ENCODE measurements around the gene RERE. TPM values are rescaled to one million over a fixed set of nuclear protein-coding genes. Genes with fewer than 3 reads are reported as not detected.

The RERE gene
- total RNA-seq, 1 donor: 55.0 TPM

GRCh38 chr1:8397511-8397910, 419.9 kb downstream of the RERE start:
- Histone ChIP-seq H3K9me3 (ENCODE audit: low read depth, low read length) (no peaks in the 10 kb centered on the region), H3K4me2 (ENCODE audit: insufficient read depth, low read length) (peak overlapping the region; percentile 73), H3K36me3 (ENCODE audit: insufficient read depth, low read length) (peaks cover 27% of the 10 kb centered on the region), H3K4me3 (ENCODE audit: insufficient read depth, low read length) (peak overlapping the region; percentile 30), H3K79me2 (ENCODE audit: insufficient read depth, low read length) (peaks cover 62% of the 10 kb centered on the region), H3K27me3 (ENCODE audit: insufficient read depth, low read length) (no peaks in the 10 kb centered on the region), H3K4me1 (ENCODE audit: insufficient read depth, low read length) (peaks cover 55% of the 10 kb centered on the region), H3K27ac (ENCODE audit: low read depth, low read length) (peak overlapping the region; percentile 98), H2AFZ (ENCODE audit: low read length) (no peak overlapping the region), H4K20me1 (ENCODE audit: insufficient read depth, low read length) (no peaks in the 10 kb centered on the region)
- DNase-seq (ENCODE audit: insufficient read length, low spot score, missing footprints): no peak
- no peak for TF ChIP-seq CTCF (IDR thresholded peaks at IDR 0.05; ENCODE audit: extremely low read depth, low read depth, low read length)

- H3K4me3 ChIP-seq (ENCODE audit: insufficient read depth, low read length): peak overlapping the region; percentile 30
Measured at GRCh38 chr1:8396786-8397406, 420.5 kb downstream of the RERE start.

GRCh38 chr1:8396083-8396785, 421.2 kb downstream of the RERE start:
- H3K9me3 ChIP-seq (ENCODE audit: low read depth, low read length): no peaks in the 10 kb centered on the region
- H3K4me2 ChIP-seq (ENCODE audit: insufficient read depth, low read length): peak overlapping the region; percentile 73
- no peaks in the 10 kb centered on the region for H3K27me3 ChIP-seq (ENCODE audit: insufficient read depth, low read length)
- H3K36me3 ChIP-seq (ENCODE audit: insufficient read depth, low read length): peaks cover 20% of the 10 kb centered on the region
- no peak overlapping the region for H3K4me3 ChIP-seq (ENCODE audit: insufficient read depth, low read length)
- no peaks in the 10 kb centered on the region for H4K20me1 ChIP-seq (ENCODE audit: insufficient read depth, low read length)
- peak overlapping the region; percentile 98 for H3K27ac ChIP-seq (ENCODE audit: low read depth, low read length)
- DNase-seq (ENCODE audit: insufficient read length, low spot score, missing footprints): no peak
- H3K79me2 ChIP-seq (ENCODE audit: insufficient read depth, low read length): peaks cover 63% of the 10 kb centered on the region
- peaks cover 55% of the 10 kb centered on the region for H3K4me1 ChIP-seq (ENCODE audit: insufficient read depth, low read length)
- no peak overlapping the region for H2AFZ ChIP-seq (ENCODE audit: low read length)
- TF ChIP-seq CTCF (IDR thresholded peaks at IDR 0.05; ENCODE audit: extremely low read depth, low read depth, low read length): no peak

More at GRCh38 chr1:8396786-8397406, 420.5 kb downstream of the RERE start:
- no peaks in the 10 kb centered on the region for H3K9me3 ChIP-seq (ENCODE audit: low read depth, low read length)
- peak overlapping the region; percentile 73 for H3K4me2 ChIP-seq (ENCODE audit: insufficient read depth, low read length)
- no peaks in the 10 kb centered on the region for H4K20me1 ChIP-seq (ENCODE audit: insufficient read depth, low read length)
- H3K4me1 ChIP-seq (ENCODE audit: insufficient read depth, low read length): peaks cover 55% of the 10 kb centered on the region
- peak overlapping the region; percentile 98 for H3K27ac ChIP-seq (ENCODE audit: low read depth, low read length)
- H3K36me3 ChIP-seq (ENCODE audit: insufficient read depth, low read length): peaks cover 23% of the 10 kb centered on the region
- H2AFZ ChIP-seq (ENCODE audit: low read length): no peak overlapping the region
- TF ChIP-seq CTCF (IDR thresholded peaks at IDR 0.05; ENCODE audit: extremely low read depth, low read depth, low read length): no peak
- DNase-seq (ENCODE audit: insufficient read length, low spot score, missing footprints): peak; percentile 83
- peaks cover 62% of the 10 kb centered on the region for H3K79me2 ChIP-seq (ENCODE audit: insufficient read depth, low read length)
- no peaks in the 10 kb centered on the region for H3K27me3 ChIP-seq (ENCODE audit: insufficient read depth, low read length)

- Histone ChIP-seq H3K36me3 (ENCODE audit: insufficient read depth, low read length) (peaks cover 17% of the 10 kb centered on the region), H3K9me3 (ENCODE audit: low read depth, low read length) (no peaks in the 10 kb centered on the region), H3K27ac (ENCODE audit: low read depth, low read length) (peak overlapping the region; percentile 98), H3K4me1 (ENCODE audit: insufficient read depth, low read length) (peaks cover 55% of the 10 kb centered on the region), H3K4me3 (ENCODE audit: insufficient read depth, low read length) (no peak overlapping the region), H3K27me3 (ENCODE audit: insufficient read depth, low read length) (no peaks in the 10 kb centered on the region), H2AFZ (ENCODE audit: low read length) (no peak overlapping the region), H3K79me2 (ENCODE audit: insufficient read depth, low read length) (peaks cover 65% of the 10 kb centered on the region), H3K4me2 (ENCODE audit: insufficient read depth, low read length) (peak overlapping the region; percentile 73), H4K20me1 (ENCODE audit: insufficient read depth, low read length) (no peaks in the 10 kb centered on the region)
- TF ChIP-seq CTCF (IDR thresholded peaks at IDR 0.05; ENCODE audit: extremely low read depth, low read depth, low read length): no peak
- no peak for DNase-seq (ENCODE audit: insufficient read length, low spot score, missing footprints)
Measured at GRCh38 chr1:8395433-8395866, 422.0 kb downstream of the RERE start.

Measured in osteoblast (primary cell).